ENCODE data around the gene HSPB1. TPM values are rescaled to one million over a fixed set of nuclear protein-coding genes. Genes with fewer than 3 reads are reported as not detected.

The HSPB1 gene
- total RNA-seq, 1 experiment from 2014 or later = 202 TPM

- TF ChIP-seq, protein P1, sequence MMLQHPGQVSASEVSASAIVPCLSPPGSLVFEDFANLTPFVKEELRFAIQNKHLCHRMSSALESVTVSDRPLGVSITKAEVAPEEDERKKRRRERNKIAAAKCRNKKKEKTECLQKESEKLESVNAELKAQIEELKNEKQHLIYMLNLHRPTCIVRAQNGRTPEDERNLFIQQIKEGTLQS (CRISPR knock-in tag; conservative IDR thresholded peaks at IDR 0.05) = no peak
- TF ChIP-seq ATF6 (CRISPR knock-in tag; IDR thresholded peaks at IDR 0.05) (no peak), MAX (CRISPR knock-in tag; IDR thresholded peaks at IDR 0.05) (no peak), ETV6 (CRISPR knock-in tag; IDR thresholded peaks at IDR 0.05) (no peak), ZNF263 (CRISPR knock-in tag; IDR thresholded peaks at IDR 0.05; ENCODE audit: low read depth) (no peak), TEAD1 (CRISPR knock-in tag; IDR thresholded peaks at IDR 0.05) (no peak)
- TF ChIP-seq, protein P2, sequence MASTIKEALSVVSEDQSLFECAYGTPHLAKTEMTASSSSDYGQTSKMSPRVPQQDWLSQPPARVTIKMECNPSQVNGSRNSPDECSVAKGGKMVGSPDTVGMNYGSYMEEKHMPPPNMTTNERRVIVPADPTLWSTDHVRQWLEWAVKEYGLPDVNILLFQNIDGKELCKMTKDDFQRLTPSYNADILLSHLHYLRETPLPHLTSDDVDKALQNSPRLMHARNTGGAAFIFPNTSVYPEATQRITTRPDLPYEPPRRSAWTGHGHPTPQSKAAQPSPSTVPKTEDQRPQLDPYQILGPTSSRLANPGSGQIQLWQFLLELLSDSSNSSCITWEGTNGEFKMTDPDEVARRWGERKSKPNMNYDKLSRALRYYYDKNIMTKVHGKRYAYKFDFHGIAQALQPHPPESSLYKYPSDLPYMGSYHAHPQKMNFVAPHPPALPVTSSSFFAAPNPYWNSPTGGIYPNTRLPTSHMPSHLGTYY (CRISPR knock-in tag; IDR thresholded peaks at IDR 0.05) = no peak
- TF ChIP-seq, protein P3, sequence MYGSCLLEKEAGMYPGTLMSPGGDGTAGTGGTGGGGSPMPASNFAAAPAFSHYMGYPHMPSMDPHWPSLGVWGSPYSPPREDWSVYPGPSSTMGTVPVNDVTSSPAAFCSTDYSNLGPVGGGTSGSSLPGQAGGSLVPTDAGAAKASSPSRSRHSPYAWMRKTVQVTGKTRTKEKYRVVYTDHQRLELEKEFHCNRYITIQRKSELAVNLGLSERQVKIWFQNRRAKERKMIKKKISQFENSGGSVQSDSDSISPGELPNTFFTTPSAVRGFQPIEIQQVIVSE (CRISPR knock-in tag; IDR thresholded peaks at IDR 0.05; ENCODE audit: borderline replicate concordance) = no peak
These were observed 49.7 kb downstream of the HSPB1 start (continued) for GRCh38 chr7:76352193-76352592.

DNA sequence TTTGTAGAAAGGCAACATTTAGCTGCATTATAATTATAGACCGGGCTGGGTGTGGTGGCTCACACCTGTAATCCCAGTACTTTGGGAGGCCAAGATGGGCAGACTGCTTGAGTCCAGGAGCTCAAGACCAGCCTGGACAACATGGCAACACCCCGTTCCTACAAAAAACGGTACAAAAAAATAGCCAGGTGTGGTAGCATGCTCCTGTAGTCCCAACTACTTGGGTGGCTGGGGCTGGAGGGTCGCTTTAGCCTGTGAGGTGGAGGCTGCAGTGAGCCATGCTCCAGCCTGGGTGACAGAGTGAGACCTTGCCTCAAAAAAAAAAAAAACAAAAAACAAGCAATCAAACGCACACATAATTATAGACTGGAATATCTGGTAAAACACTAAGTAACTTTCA lies 51.3 kb downstream of the HSPB1 start:
- peaks cover 54% of the 10 kb centered on the region for H3K4me1 Mint-ChIP-seq
- no peaks in the 10 kb centered on the region for H3K27me3 Mint-ChIP-seq (ENCODE audit: low read depth)
- TF ChIP-seq TP53 (CRISPR knock-in tag; IDR thresholded peaks at IDR 0.05) (no peak), GRHL2 (CRISPR knock-in tag; IDR thresholded peaks at IDR 0.05; ENCODE audit: insufficient replicate concordance, severe bottlenecking) (no peak), GTF2I (CRISPR knock-in tag; conservative IDR thresholded peaks at IDR 0.05) (no peak), ZNF121 (CRISPR knock-in tag; IDR thresholded peaks at IDR 0.05) (no peak), ZNF671 (CRISPR knock-in tag; IDR thresholded peaks at IDR 0.05) (no peak), ZNF423 (CRISPR knock-in tag; IDR thresholded peaks at IDR 0.05) (no peak), ZBTB21 (CRISPR knock-in tag; IDR thresholded peaks at IDR 0.05; ENCODE audit: borderline replicate concordance) (no peak), PRDM15 (CRISPR knock-in tag; IDR thresholded peaks at IDR 0.05) (no peak), ZNF512 (CRISPR knock-in tag; IDR thresholded peaks at IDR 0.05; ENCODE audit: borderline replicate concordance) (no peak), HMGA2 (CRISPR knock-in tag; IDR thresholded peaks at IDR 0.05) (no peak), ZSCAN18 (CRISPR knock-in tag; IDR thresholded peaks at IDR 0.05) (no peak), ELF4 (CRISPR knock-in tag; IDR thresholded peaks at IDR 0.05; ENCODE audit: low read depth) (no peak), ZNF396 (CRISPR knock-in tag; IDR thresholded peaks at IDR 0.05; ENCODE audit: borderline replicate concordance) (no peak)
- TF ChIP-seq, protein P4, sequence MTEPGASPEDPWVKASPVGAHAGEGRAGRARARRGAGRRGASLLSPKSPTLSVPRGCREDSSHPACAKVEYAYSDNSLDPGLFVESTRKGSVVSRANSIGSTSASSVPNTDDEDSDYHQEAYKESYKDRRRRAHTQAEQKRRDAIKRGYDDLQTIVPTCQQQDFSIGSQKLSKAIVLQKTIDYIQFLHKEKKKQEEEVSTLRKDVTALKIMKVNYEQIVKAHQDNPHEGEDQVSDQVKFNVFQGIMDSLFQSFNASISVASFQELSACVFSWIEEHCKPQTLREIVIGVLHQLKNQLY (CRISPR knock-in tag; IDR thresholded peaks at IDR 0.05) = no peak
- peaks cover 13% of the 10 kb centered on the region for H3K9me3 Mint-ChIP-seq
- H3K36me3 Mint-ChIP-seq = peaks cover 81% of the 10 kb centered on the region
- POLR2A ChIA-PET = interaction anchor here (0.6 to 0.8 kb wide), 2 partner anchors 130 to 378 kb away, joined by 4 to 7 read pairs; no protein-coding TSS in a partner anchor
- no peak for ATAC-seq
- CTCF ChIA-PET = no interaction called here
- H3K27ac Mint-ChIP-seq = no peak overlapping the region
- DNase-seq (ENCODE audit: low spot score) = no peak
- no peak overlapping the region for H3K4me3 Mint-ChIP-seq

Measured in WTC11 (cell line).